Vagina (tissue), 2 donors: ENCODE data around the gene SOS1. TPM values are rescaled to one million over a fixed set of nuclear protein-coding genes. Genes with fewer than 3 reads are reported as not detected.

Experiments used
- DNase-seq, 2 donors: peaks; one replicate each; pipeline ENCODE4 v3.0.0-alpha.2; 2017; ENCODE audit errors: extremely low spot score in 2 of 2
- H3K27ac ChIP-seq: fragments of 200-600 bp; sonication (generic); one replicate; pipeline ENCODE4 v1.5.1; 2019
- H3K27me3 ChIP-seq: fragments of 200-600 bp; sonication (generic); one replicate; pipeline ENCODE4 v1.5.1; 2019
- H3K36me3 ChIP-seq, 2 donors: fragments of 200-600 bp; sonication (generic); one replicate each; pipeline ENCODE4 v1.5.1; 2017 to 2019
- H3K4me1 ChIP-seq: fragments of 200-600 bp; sonication (generic); one replicate; pipeline ENCODE4 v1.5.1; 2019
- H3K4me3 ChIP-seq, 2 donors: fragments of 200-600 bp; sonication (generic); 1 replicate in 1 of 2; 2 replicates in 1 of 2; pipeline ENCODE4 v1.5.1; 2016 to 2019
- H3K9me3 ChIP-seq: fragments of 200-600 bp; sonication (generic); one replicate; pipeline ENCODE4 v1.5.1; 2019
- POLR2A ChIP-seq, 2 donors: fragments of 450-650 bp; IDR thresholded peaks; one replicate each; pipeline ENCODE4 v1.6.1; 2017; ENCODE audit warnings: antibody characterized with exemption in 2 of 2, mild to moderate bottlenecking in 2 of 2, moderate library complexity in 2 of 2
- POLR2AphosphoS5 ChIP-seq, 2 donors: sonication (generic); formaldehyde crosslinking; IDR thresholded peaks; one replicate each; pipeline ENCODE4 v1.9.0; 2017; ENCODE audit warnings: antibody characterized with exemption in 2 of 2, mild to moderate bottlenecking in 2 of 2, low read depth in 1 of 2; ENCODE audit not compliant: insufficient read depth in 1 of 2
- intact Hi-C: fragments of 100-400 bp; cut with DNase I; formaldehyde crosslinking; loops from one replicate; pipeline ENCODE4 v1.15.1; 2023
- total RNA-seq: library from RNA; depleted of rRNA; stranded (reverse); fragments of >200 nt; gene quantifications from one replicate; pipeline ENCODE4 v1.2.3, GENCODE V29; 2016
- TF ChIP-seq, protein P1 (sequence below), 3 experiments: fragments of 450-650 bp in 2 of 3; fragments of 200-600 bp in 1 of 3; sonication (generic) in 1 of 3; IDR thresholded peaks; one replicate each; pipeline ENCODE4 v1.5.1; 2017 to 2019; ENCODE audit warnings: antibody characterized with exemption in 3 of 3, mild to moderate bottlenecking in 2 of 3, moderate library complexity in 2 of 3

The SOS1 gene
- total RNA-seq, 1 donor from 2014 or later = 20.1 TPM

DNA sequence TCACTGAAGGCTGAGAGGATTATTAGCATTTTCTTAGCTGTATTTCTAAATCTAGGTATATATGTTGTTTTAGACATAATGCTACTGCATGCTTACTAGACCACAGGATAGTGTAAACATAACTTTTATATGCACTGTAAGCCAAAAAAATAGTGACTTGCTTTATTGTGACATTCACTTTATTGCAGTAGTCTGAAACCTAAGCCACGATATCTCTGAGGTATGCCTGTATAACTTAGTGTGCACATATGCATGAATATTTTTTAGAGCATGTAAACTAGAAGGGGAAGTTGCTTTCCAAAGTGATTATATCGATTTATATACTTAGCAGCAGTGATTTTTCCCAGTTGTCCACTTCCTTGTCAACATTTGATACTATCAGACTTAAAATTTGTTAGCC is 81.8 kb downstream of the SOS1 start:
- TF ChIP-seq POLR2AphosphoS5 (IDR thresholded peaks at IDR 0.05; ENCODE audit: insufficient read depth in 1 of 2, low read depth in 1 of 2) (no peak), POLR2A (IDR thresholded peaks at IDR 0.05) (no peak)
- TF ChIP-seq, protein P1, sequence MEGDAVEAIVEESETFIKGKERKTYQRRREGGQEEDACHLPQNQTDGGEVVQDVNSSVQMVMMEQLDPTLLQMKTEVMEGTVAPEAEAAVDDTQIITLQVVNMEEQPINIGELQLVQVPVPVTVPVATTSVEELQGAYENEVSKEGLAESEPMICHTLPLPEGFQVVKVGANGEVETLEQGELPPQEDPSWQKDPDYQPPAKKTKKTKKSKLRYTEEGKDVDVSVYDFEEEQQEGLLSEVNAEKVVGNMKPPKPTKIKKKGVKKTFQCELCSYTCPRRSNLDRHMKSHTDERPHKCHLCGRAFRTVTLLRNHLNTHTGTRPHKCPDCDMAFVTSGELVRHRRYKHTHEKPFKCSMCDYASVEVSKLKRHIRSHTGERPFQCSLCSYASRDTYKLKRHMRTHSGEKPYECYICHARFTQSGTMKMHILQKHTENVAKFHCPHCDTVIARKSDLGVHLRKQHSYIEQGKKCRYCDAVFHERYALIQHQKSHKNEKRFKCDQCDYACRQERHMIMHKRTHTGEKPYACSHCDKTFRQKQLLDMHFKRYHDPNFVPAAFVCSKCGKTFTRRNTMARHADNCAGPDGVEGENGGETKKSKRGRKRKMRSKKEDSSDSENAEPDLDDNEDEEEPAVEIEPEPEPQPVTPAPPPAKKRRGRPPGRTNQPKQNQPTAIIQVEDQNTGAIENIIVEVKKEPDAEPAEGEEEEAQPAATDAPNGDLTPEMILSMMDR (IDR thresholded peaks at IDR 0.05) = no peak
- Histone ChIP-seq H3K36me3 (no peaks in the 10 kb centered on the region), H3K4me3 (no peak overlapping the region), H3K4me1 (no peaks in the 10 kb centered on the region), H3K27ac (no peak overlapping the region), H3K27me3 (no peaks in the 10 kb centered on the region), H3K9me3 (no peaks in the 10 kb centered on the region)
- intact Hi-C loops = no loop called here
- no peak for DNase-seq

DNA sequence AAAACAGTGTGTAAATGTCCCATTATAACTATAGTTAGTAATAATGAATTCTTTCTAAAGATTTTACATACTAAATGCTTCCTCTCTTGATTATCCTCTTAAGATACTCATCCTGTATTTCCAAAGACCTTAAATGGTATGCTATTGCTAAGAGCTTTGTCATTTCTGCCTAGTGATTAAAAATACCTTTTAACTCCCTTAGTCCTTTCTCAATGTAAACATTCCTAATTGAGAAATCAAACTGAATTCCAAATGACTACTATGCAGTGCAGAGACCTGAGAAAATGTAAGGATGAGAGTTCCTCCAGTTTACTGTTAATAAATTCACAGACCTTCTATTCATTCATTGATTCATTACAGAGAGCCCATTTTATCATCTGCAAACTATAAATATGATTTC is 86.9 kb downstream of the SOS1 start:
- intact Hi-C loops = no loop called here
- no peak overlapping the region for H3K4me3 ChIP-seq
- peaks cover 0 to 26% of the 10 kb centered on the region in 2 donors for H3K36me3 ChIP-seq
- no peaks in the 10 kb centered on the region for H3K4me1 ChIP-seq
- H3K27ac ChIP-seq = no peak overlapping the region
- H3K27me3 ChIP-seq = no peaks in the 10 kb centered on the region
- no peaks in the 10 kb centered on the region for H3K9me3 ChIP-seq
- TF ChIP-seq, protein P1 (IDR thresholded peaks at IDR 0.05) = no peak
- no peak for TF ChIP-seq POLR2A (IDR thresholded peaks at IDR 0.05)
- TF ChIP-seq POLR2AphosphoS5 (IDR thresholded peaks at IDR 0.05; ENCODE audit: insufficient read depth in 1 of 2, low read depth in 1 of 2) = no peak
- no peak for DNase-seq

DNA sequence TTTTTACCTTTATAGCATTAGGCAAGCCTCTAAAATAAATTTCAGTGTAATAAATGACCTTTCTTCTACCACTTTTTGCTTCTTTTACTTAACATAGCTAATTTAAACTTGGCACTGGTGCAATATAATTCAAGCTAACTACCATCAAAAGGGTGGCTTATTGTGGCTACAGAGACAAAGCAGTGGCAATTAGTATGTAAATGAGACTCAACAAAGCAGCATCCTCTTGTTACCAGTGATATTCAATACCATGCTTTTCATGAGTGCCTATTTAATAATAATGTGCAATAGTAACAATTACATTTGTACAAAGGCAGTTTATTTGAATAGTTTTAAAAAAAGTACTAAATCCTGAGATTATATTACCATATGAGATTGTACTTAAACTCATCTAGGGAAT is 93.4 kb downstream of the SOS1 start:
- H3K36me3 ChIP-seq = peaks cover 0 to 22% of the 10 kb centered on the region in 2 donors
- H3K4me3 ChIP-seq = no peak overlapping the region
- no peaks in the 10 kb centered on the region for H3K9me3 ChIP-seq
- TF ChIP-seq POLR2A (IDR thresholded peaks at IDR 0.05) = no peak
- no peak for TF ChIP-seq POLR2AphosphoS5 (IDR thresholded peaks at IDR 0.05; ENCODE audit: insufficient read depth in 1 of 2, low read depth in 1 of 2)
- TF ChIP-seq, protein P1 (IDR thresholded peaks at IDR 0.05) = no peak
- peaks cover 22% of the 10 kb centered on the region for H3K4me1 ChIP-seq
- no peak overlapping the region for H3K27ac ChIP-seq
- H3K27me3 ChIP-seq = no peaks in the 10 kb centered on the region
- intact Hi-C loops = no loop called here
- no peak for DNase-seq

DNA sequence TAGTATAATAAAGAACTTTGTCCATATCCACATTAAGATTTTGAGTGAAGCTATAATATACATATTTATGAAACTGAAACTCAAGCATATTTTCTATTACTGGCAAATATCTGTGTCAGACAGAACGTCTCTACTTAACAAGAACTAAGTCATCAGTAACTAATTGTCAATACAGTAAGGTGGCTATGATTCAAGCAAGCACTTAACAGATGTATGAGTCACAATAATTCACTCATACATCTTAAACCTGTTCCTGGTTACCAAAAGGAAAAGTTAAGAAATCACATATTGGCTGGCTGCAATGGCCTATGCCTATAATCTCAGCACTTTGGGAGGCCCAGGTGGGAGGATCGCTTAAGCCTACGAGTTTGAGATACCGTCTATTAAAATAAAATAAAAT is 96.0 kb downstream of the SOS1 start:
- TF ChIP-seq, protein P1 (IDR thresholded peaks at IDR 0.05) = no peak
- peak in 1 of 2 donors; percentile 35 for TF ChIP-seq POLR2AphosphoS5 (IDR thresholded peaks at IDR 0.05; ENCODE audit: insufficient read depth in 1 of 2, low read depth in 1 of 2)
- no peak for TF ChIP-seq POLR2A (IDR thresholded peaks at IDR 0.05)
- Histone ChIP-seq H3K9me3 (no peaks in the 10 kb centered on the region), H3K27me3 (no peaks in the 10 kb centered on the region), H3K4me1 (peaks cover 42% of the 10 kb centered on the region), H3K4me3 (no peak overlapping the region), H3K36me3 (peaks cover 0 to 7% of the 10 kb centered on the region in 2 donors), H3K27ac (no peak overlapping the region)
- DNase-seq = no peak
- intact Hi-C loops = no loop called here

DNA sequence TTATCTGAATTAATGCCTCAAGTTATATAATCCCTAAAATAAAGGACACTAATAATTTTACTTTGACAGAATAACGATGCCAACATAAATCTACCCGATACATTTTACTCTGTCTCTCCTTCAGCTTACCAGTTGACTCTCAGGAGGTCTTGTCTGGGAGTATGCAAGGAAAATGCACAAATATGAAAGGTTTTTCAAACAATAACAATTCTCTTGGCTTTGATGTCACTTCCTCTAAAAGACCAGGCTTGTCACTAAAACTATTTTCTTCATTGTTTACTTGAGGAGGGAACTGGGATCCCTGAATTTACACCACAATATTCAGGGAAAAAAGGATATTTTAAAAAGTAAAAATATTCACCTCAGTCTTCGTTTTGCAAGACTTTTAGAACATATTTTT is 97.2 kb downstream of the SOS1 start:
- peaks cover 42% of the 10 kb centered on the region for H3K4me1 ChIP-seq
- no peaks in the 10 kb centered on the region for H3K27me3 ChIP-seq
- no peak for DNase-seq
- TF ChIP-seq POLR2AphosphoS5 (IDR thresholded peaks at IDR 0.05; ENCODE audit: insufficient read depth in 1 of 2, low read depth in 1 of 2) (no peak), POLR2A (IDR thresholded peaks at IDR 0.05) (no peak)
- TF ChIP-seq, protein P1 (IDR thresholded peaks at IDR 0.05) = no peak
- H3K4me3 ChIP-seq = no peak overlapping the region
- H3K9me3 ChIP-seq = no peaks in the 10 kb centered on the region
- intact Hi-C loops = no loop called here
- no peaks in the 10 kb centered on the region for H3K36me3 ChIP-seq
- H3K27ac ChIP-seq = no peak overlapping the region
